NCI-H2029 treated with DMSO at 0.1 percent for 48 hours (cell line): Measurements from ENCODE around the gene TUBA4A.
"Not testable (repeated sequence)": the region's sequence is repeated elsewhere in the genome, so short reads cannot be mapped to it uniquely, and the experiment has no call there.

ENCODE experiments used
- DNase-seq: peaks from one replicate; lab custom pipeline; 2025; lab: John Stamatoyannopoulos, UW

TUBA4A gene

GRCh38 chr2:219268294-219268693 is 14.6 kb upstream of the TUBA4A start:
- no peak for DNase-seq

- no peak for DNase-seq
These were observed 13.2 kb upstream of the TUBA4A start for GRCh38 chr2:219266886-219267285.

- DNase-seq: no peak
These were observed 12.5 kb upstream of the TUBA4A start for GRCh38 chr2:219266232-219266631.

GRCh38 chr2:219261024-219261855 is 7.5 kb upstream of the TUBA4A start:
- DNase-seq: no peak

- not testable (repeated sequence) for DNase-seq
These were observed 5.2 kb upstream of the TUBA4A start for GRCh38 chr2:219258942-219259341.

- DNase-seq: no peak
These were observed 978 bp upstream of the TUBA4A start for GRCh38 chr2:219254590-219255201.

GRCh38 chr2:219252900-219253752 is 592 bp downstream of the TUBA4A start, which contains the start of gene TUBA4B:
TSS of gene TUBA4B (plus strand) at chr2:219253243. CDS start at chr2:219253408, 165 bp downstream.
- no peak for DNase-seq

- DNase-seq: no peak
These were observed 1.2 kb downstream of the TUBA4A start for GRCh38 chr2:219252570-219252899.

GRCh38 chr2:219252084-219252483 is 1.6 kb downstream of the TUBA4A start:
- no peak for DNase-seq

GRCh38 chr2:219251656-219252055 is 2.1 kb downstream of the TUBA4A start:
- DNase-seq: no peak

GRCh38 chr2:219250049-219250781 is 3.5 kb downstream of the TUBA4A start:
- DNase-seq: no peak

GRCh38 chr2:219249203-219249980 is 4.3 kb downstream of the TUBA4A start:
- peak; percentile 67 for DNase-seq

GRCh38 chr2:219248845-219249202 is 4.9 kb downstream of the TUBA4A start:
- DNase-seq: no peak

- DNase-seq: no peak
These were observed 5.8 kb downstream of the TUBA4A start for GRCh38 chr2:219247678-219248642.

GRCh38 chr2:219246559-219246958 is 7.2 kb downstream of the TUBA4A start:
- no peak for DNase-seq

- no peak for DNase-seq
These were observed 7.9 kb downstream of the TUBA4A start for GRCh38 chr2:219245899-219246230.

- peak; percentile 46 for DNase-seq
These were observed 8.4 kb downstream of the TUBA4A start, which contains the start of the genes GLB1L and STK16 for GRCh38 chr2:219245148-219245898. TSS of gene GLB1L (minus strand) at chr2:219245444. CDS start at chr2:219243573, 1,871 bp downstream. TSS of gene STK16 (plus strand) at chr2:219245479. CDS start at chr2:219246000, 521 bp downstream.

- DNase-seq: no peak
These were observed 8.9 kb downstream of the TUBA4A start for GRCh38 chr2:219244789-219245147.

- DNase-seq: no peak
These were observed 10.4 kb downstream of the TUBA4A start for GRCh38 chr2:219243291-219243761.
